ENCODE data around the gene IGF2. TPM values are rescaled to one million over a fixed set of nuclear protein-coding genes. Genes with fewer than 3 reads are reported as not detected.

The IGF2 gene
- polyA plus RNA-seq, 3 donors, result 714 to 1,039 (median 964) TPM

DNA sequence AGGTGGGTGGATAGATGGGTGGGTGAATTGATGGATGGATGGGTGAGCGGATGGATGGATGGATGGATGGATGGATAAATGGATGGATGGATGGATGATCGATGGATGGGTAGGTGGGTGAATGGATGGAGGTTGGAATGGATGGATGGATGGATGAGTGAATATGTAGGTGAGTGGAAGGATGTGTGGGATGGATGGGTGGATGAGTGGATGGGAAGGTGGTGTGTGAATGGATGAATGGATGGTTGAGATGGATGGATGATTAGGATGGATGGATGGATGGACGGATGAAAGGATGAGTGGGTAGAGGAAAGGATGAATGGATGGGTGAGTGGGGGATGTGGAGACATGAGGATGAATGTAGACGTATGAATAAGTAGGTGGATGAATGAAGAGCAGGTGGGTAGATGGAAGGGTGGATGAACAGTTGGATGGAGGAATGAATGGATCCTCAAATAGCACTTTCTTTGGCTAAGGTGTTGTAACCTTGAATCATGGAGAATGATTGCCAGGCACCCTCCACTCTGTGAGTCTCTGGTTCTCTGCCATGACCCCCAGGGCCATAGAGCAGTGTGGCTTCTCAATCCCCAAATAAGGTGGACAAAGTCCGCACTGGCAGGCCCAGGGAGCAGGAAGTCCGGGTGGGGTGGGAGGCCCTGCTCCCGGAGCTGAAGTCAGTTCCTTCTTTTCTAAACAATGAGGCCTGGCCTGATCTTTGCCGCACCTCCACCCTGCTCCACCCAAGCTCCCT, 36.9 kb downstream of the IGF2 start:
- no peak for DNase-seq (ENCODE audit: extremely low read depth in 1 of 11, low read depth in 9 of 11, low spot score in 4 of 11)

DNA sequence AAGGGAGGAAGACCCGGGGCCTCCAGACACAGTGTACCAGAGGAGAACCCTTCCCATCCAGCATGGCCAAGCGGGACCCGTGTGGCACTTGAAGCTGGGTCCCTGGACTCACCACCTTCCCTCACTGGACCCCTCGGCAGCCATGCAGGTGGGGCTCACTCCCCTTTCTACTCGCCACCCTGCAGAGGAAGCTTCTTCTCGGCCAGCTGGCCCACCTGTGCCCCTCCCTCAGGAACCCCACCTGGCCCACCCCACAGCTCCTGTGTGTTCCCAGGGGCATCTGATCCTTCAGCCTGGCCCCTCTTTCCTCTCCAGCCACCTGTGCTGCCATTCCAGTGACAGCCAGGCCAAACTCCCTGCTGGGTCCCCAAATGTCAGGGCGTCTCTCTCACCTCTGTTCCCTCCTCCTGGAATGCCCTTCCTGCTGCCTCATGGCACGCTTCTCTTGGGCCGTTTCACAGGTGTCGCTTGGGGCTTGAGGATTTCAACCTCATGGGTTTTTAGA, 38.0 kb downstream of the IGF2 start:
- no peak for DNase-seq (ENCODE audit: extremely low read depth in 1 of 11, low read depth in 9 of 11, low spot score in 4 of 11)

DNA sequence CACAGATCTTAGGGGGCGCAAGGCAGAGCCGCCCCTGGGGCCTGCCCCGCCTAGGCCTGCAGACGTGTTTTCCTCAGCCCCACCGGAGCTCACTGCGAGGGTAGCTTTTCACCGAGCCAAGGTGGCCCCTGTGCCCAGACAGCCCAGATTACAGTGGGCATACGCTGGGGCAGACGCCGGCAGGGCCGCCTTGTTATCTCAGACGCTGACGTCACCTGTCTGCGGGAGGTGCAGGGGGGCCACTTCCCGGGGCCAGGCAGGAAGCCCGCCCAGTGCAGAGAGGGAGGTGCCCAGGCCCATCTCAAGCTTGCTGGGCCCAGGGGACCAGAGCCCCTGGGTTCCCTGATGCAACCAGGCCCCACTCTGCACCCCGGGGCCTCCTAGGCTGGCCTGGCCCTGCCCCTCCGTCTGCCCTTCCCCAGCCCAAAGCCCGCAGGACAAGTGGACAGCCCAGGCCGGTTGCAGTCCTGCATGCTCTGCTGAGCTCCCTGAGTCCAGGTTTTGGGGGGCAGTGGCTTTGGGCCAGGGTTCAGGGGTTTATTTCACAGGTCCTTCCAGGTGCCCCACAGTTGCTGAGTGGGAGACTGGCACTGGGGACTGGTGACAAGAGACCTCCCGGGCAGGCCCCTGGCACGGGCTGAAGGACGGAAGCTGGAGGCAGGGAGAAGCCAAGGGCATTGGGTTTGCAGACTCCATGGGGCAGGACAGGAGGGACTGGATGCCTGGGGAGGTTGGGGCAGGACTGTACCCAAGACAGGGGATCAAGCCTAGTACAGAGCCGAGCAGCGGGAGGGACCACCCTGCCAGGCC, 38.6 kb downstream of the IGF2 start:
- DNase-seq (ENCODE audit: extremely low read depth in 1 of 11, low read depth in 9 of 11, low spot score in 4 of 11), result no peak

DNA sequence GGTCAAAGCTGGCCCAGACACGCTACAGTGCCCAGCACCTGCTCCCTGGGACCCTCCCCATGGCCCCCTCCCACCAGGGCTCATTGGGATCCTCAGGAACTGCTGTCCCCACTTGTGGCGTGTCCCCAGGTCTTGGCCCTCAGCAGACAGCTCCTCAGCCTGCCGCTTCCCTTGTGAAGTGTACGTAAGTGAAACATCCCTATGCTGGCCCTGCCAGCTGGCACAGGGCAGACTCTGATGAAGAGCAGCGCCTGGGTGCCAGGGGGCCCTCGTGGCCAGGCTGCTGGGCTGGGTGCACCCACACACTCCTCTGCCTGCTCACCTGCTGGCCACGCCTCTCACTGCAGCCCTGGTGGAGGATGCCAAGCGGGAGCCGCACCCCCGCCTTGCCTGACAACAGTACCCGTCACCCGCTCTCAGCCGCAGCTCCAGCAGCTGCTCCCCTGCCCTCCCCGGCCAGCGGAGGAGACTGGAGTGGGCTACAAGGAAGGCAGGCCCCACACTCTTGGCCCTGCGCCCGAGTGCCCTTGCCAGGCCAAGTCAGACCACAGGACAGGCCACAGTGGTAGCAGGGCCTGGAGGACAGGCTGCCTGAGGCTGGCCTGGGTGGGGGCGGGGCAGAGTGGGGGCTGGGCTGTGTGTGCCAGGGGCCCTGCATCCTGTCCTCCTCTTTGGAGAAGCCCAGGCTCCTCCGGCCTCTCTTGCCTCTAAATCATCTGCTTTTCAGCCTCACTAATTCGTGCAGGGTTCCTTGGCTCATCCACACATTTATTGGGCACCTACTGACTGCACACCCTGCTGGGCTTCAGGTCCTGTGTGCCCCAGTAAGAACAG, 39.5 kb downstream of the IGF2 start:
- no peak for DNase-seq (ENCODE audit: extremely low read depth in 1 of 11, low read depth in 9 of 11, low spot score in 4 of 11)

DNA sequence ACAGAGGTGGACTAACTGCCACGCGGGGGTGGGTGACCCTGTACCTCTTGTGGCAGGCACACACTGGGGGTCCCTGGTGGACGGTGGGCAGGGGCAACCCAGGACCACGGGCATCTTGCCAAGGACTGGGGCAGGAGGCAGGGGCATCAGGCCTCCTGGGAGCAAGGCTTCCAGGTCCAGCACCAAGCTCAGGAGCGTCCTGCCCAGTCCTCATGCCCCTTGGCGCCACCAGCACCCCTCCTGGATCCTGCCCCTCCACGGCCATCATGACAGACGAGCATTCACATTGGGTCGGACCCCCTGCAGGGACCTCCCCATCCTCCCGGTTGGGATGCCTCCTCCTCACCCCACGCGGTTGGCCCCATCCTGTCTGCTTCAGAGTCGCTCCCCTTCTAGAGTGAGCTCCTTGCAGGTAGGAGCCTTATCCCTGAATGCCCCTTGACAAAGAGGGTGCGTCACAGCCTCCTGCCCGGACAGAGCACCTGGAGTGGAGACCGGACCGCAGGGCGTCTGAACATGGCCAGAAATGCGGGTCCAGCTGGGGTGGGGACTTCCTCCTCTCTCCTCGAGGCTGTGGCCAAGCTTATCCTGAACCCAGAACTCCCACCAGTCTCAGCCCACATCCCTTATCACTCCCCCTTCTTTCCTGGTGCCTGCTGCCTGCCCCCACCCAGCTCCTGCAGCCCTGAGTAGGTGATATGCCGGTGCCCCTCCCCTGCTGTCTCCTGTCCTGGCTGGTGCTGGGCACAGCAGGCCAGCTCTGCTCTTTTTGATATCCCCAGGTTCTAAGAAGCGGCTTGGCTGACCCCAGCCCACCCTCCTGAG, 40.3 kb downstream of the IGF2 start:
- no peak for DNase-seq (ENCODE audit: extremely low read depth in 1 of 11, low read depth in 9 of 11, low spot score in 4 of 11)

DNA sequence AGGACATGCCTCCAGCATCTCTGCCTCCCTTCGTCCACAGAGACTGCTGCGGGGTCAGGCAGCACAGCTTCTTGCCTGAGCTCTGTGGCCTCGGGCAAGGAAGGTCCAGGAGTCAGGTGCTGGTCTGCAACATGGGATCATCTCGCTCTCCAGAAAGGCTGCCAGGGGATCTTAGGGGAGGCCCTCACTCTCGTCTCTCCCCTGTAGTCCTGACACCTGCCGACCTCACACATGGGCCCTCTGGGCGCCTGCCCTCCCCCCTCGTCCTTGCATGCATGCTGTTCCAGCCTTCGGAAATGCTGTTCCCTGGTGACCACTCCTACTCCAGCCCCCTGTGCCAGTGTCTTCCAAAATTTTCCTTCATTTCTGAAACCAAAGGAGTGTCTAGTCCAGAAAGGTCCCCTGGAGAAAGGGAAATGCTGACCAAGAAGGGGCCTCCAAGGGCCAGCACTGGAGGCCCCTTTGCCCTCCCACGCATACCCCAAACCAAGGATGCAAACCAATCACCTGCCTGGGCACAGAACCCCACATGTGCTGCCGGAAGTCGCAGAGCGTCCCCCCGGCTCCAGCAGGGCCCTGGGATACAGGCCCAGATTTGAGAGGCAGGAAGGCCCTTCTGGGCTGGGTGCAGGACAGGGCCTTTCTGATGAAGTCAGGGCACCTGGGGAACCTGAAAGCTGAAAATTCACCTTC, 41.0 kb downstream of the IGF2 start:
- DNase-seq (ENCODE audit: extremely low read depth in 1 of 11, low read depth in 9 of 11, low spot score in 4 of 11), result no peak

DNA sequence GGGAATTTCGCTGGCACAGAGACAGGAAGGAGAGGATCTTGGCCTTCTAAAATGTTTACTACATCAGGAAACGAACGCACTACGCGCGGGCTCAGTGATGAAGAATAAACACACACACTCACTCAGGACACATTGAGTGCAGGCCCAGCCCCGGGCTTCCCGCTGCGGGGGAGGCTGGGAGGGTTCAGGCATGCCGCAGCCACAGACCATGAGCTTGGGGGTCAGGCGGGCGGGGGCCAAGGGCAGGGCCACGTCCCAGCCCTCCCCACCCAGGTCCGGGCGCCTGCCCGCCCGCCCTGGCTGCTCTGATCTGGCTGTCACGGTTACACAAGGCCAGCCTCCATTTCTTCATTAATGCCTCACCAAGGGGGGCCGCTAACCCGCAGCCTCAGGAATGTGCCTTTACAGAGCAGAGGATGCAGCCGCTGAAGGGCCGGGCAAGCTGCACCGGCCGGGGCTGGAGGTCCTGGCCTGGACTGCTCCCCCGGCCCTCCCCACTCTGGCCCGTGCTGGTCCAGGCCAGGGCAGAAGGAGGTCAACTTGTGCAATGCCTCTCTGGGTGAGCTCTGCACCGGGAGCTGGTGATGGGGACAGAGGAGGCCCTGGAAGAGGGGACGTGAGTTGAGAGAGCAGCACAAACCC, 41.7 kb downstream of the IGF2 start:
- DNase-seq (ENCODE audit: extremely low read depth in 1 of 11, low read depth in 9 of 11, low spot score in 4 of 11), result peak; percentile 35 to 79 (median 57)

DNA sequence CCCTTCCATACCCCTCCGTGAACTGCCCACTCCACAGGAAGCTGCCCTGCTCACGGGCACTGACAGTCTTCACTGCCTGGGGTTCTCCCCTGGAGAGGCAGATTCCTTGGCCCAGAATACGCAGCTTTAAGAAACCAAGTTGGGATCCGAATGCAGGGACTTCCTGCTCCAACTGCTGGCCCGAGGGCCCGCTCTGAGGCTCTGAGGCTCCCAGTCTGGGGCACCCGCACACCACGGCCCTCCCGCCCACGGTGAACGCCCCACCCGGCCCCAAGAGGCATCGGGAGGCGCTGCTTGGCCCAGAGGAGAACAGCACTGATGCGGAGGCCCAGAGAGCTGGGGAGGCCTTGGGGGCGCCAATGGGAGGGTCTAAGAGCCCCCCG, 42.3 kb downstream of the IGF2 start:
- no peak for DNase-seq (ENCODE audit: extremely low read depth in 1 of 11, low read depth in 9 of 11, low spot score in 4 of 11)

DNA sequence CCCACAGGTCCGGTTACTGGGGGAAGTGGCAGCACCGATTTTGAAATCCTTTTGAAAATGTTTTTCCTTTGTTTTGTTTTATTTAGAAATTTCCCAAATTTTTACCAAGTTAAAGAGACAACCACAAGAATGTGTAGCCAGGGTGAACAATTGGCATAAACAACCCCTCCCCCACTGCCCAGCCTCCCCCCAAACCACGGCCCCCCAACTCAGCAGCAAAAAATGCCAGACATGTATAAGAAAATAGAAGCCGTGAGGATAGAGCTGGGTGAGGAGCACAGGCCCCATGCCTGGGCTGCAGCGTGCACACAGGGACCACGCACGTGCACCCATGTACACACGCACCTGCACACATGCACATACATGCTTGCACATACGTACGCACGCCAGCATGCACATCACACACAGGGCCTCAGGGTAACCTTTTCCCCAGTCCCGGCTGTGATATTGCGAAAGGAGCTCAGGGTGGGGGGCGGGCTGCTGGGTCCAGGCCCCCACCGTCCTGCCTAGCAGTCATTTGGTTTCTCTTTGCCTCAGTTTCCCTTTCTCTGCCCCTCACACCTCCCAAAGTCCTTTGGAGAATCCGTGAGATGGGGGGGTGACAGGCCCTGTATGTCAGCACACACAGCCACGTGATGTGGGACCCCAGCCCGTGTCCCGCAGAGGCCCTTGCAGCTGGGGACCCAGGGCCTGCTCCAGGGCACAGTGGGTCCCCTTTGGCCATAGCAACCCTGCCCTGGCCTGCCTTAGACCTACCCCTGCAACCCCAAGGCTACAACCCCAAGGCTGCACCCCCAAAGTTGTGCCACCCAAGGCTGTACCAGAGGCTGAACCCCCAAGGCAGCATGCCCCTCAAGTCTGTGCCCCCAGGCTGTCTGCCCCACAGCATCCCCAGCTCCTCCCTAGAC, 42.9 kb downstream of the IGF2 start:
- DNase-seq (ENCODE audit: extremely low read depth in 1 of 11, low read depth in 9 of 11, low spot score in 4 of 11), result no peak

DNA sequence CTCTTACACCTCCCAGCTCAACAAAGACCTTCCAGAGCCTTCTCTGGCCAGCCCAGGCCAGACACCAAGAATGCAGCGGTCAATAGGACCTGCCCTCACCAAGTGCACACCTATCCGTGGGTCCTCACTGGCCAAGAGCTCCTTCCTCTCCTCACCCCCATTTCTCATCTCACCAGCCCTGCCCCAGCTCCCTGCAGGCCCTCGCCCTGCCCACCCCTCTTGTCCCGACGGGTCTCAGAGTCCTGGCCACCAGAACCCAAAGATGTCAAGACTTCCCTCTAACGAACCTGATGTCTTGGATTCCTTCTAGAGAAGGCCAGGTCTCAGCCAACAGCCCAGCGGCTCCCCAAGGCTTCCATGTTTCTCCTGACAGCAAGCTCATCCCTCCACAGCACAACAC, 43.6 kb downstream of the IGF2 start:
- no peak for DNase-seq (ENCODE audit: extremely low read depth in 1 of 11, low read depth in 9 of 11, low spot score in 4 of 11)

DNA sequence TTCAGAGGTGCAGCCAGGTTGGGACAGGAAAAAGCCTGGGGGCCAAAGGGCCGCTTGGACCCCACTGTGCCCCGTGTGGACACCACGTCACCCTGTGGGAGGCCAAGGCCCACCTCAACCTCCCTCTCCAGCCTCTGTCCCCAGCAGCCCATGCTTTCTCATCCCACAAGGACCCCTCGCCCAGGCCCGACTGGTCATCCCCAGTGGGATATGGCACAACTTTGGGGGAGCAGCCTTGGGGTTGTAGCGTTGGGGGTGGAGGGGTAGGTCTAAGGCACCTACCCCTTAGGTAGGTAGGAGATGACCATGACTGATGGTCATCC, 44.0 kb downstream of the IGF2 start:
- DNase-seq (ENCODE audit: extremely low read depth in 1 of 11, low read depth in 9 of 11, low spot score in 4 of 11), result no peak

DNA sequence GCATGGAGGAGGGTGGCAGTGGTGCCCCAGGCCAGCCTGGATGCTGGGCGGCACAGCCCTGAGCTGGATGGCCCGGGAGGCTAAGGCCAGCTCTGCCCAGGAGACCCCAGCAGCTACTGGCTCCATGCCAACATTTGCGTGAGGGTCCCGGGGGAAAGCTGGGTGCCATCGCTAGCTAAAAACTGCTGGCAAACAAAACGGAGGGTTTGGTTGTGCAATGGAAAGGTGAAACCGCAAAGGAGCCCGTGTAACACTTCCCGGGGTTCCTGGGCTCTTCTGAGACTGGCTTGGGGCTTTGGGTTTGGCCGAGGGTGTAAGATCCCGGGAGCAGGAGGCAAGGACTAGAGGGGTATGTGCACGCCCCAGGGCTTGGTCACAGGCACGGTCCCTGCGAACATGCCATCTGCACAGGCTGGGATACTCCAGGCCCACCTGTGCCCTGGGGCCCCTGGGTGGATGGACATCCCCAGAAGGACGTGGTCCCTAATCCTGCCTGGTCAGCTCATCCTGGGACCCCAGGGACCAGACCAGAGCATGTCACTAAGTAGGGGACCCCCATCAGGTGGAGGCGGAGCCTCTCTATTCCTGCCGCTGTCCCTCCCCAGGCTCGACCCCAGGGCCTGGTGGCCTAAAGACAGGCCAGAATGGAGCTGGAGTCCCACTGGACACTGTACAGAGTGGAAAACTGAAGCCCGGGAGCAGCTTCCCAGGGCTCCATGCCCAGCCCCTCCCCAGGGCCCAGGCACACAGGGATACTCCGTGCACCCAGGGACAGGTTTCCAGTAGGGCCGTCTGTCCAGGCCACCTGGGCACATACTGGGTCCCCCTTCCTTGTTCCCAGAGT, 44.6 kb downstream of the IGF2 start:
- DNase-seq (ENCODE audit: extremely low read depth in 1 of 11, low read depth in 9 of 11, low spot score in 4 of 11), result no peak

DNA sequence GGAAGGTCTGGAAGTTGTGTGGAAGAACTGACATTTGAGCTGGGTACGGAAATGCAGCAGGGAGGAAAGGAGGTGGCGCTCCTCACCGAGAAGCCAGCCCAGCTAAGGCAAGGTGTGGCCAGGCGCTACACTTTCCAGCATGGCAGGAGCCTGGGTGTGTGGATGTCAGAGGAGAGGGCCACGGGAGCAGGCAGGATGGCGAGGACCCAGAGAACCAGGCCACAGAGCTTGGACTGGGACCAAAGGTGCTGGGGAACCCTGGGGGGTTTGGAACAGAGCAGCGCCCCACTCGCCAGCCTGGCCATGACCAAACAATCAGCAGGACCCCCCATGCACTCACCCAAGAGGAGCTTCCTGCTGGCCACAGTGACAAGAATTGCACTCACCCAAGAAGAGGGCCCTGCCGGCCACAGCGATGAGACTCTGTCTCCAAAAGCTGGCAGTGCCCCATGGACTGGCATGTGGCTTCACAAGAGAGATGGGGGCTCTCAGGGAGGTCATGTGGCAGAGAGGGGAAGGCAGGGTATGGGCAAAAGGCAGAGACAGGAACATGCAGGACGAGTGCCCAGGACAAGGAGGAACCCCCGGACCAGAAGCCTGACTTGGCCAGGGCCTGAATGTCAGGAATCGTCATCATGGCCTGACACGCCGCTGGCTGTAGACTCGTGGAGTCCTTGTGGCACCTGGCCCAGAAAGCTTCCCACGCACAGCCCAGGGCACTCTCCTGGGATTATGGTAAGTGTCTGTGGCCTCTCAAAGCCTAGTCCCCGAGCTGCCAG, 45.4 kb downstream of the IGF2 start:
- DNase-seq (ENCODE audit: extremely low read depth in 1 of 11, low read depth in 9 of 11, low spot score in 4 of 11), result no peak

DNA sequence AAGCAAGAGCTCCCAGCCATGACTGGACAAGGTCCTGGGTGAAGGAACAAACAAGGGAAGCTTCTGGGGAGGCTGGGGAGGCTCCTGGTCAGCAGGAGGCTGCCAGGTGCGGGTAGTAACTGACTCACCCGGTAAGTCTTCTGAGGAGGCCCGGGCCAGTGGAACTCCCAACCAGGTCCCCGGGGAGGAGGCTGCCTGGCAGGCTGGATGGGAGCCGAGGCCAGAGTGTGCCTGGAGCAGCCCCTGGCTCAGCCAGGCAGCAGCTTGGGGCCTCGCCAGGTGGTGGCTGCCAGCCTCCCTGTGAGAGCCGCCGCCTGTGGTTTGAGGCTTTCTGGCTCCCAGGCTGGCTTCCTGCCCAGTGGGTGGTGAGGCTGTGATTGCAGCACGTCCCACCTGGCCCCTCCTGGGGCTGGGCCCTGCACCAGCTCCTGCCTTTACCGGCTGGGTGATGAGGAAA, 46.2 kb downstream of the IGF2 start:
- DNase-seq (ENCODE audit: extremely low read depth in 1 of 11, low read depth in 9 of 11, low spot score in 4 of 11), result no peak

DNA sequence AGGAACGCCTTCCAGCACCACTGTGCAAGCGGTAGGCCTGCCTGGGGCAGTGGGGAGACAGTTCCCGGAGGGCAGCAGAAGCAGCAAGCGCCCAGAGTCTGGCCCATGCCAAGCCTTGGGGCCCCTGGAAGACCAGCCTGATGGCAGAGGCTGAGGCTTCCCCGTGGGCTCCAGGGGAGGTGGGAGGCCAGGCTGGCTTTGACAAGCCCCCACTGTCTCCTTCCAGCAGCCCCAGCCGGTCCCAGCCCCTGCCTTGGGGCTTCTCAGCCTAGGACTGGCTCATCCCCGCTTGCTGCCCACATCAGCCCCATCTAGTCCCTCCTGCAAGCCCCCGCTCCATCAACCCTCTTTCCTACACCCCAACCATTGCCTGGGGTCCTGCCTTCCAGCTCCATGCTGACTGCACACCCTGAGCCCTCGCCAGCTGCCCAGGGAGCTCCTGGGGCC, 46.7 kb downstream of the IGF2 start:
- no peak for DNase-seq (ENCODE audit: extremely low read depth in 1 of 11, low read depth in 9 of 11, low spot score in 4 of 11)
